GM23248 (cell line): ENCODE data around the gene FZD7.

Experiments used
- EZH2 ChIP-seq: fragments of 200-600 bp; sonication (generic); IDR thresholded peaks from 2 replicates; pipeline ENCODE4 v1.6.1; 2018; ENCODE audit warnings: antibody characterized with exemption, mild to moderate bottlenecking; ENCODE audit not compliant: insufficient read depth, poor library complexity, severe bottlenecking
- EZH2phosphoT487 ChIP-seq: fragments of 200-600 bp; sonication (generic); IDR thresholded peaks from 2 replicates; pipeline ENCODE4 v1.6.1; 2018; ENCODE audit warnings: antibody characterized with exemption, moderate library complexity, mild to moderate bottlenecking, low read depth; ENCODE audit not compliant: insufficient read depth

DNA sequence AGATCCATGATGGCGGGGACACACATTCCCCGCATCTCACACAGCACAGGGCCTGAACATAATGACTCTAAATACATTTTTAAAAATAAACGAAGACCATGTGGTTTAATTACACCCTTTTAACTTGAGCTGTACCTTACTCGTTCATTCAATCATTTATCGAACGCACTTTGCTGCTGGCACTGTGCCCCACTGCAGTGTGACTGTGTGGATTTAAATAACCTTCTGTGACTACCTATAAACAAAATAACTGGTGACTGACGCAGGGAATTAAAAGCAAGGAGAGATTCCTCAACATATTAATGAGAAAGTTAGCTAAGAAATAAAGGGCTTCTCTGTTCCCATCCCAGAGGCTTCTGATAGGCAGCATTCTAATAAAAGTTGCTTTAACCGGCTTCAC, 10.9 kb upstream of the FZD7 start:
- TF ChIP-seq EZH2 = no peak
- no peak for TF ChIP-seq EZH2phosphoT487
